Measurements from ENCODE around the gene COL4A1.

The COL4A1 gene

DNA sequence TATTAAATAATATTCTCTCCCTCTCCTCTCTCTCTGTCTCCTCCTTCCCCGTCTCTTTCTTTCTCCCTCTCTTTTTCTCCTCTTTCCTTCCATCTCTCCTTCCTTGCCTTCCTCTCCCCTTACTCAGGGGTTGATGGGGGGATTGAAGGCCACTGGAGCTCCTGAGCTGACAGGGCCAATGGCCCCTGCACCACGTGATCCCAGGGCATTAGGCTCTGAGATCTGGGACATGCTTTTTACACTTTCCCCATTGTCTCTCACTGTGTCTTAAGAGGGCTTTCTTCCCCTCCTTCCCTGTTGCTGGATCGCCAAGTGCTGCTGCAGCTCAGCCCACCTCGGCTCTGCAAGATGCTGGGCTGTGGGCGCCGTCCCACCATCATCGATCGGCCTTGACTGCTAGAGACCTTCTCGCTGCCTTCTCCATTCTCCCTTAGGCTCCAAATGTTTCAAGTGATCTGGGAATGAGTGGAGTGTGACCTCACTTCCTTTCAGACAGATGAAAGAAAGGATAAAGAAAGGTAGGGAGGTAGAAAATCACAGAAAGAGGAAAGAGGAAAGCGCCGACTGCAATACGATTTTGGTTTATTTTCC is 42.2 kb downstream of the COL4A1 start:
- Histone ChIP-seq H4K20me1 (ENCODE audit: insufficient read depth, low read length) (no peaks in the 10 kb centered on the region), H3K9ac (ENCODE audit: low read length) (no peak overlapping the region), H2AFZ (ENCODE audit: low read length) (no peak overlapping the region), H3K36me3 (ENCODE audit: insufficient read depth, low read length) (no peaks in the 10 kb centered on the region), H3K4me3 (ENCODE audit: low read depth, low read length, poor library complexity, severe bottlenecking) (no peak overlapping the region), H3K9me3 (ENCODE audit: low read length) (no peaks in the 10 kb centered on the region), H3K4me2 (ENCODE audit: low read length) (no peak overlapping the region), H3K4me1 (ENCODE audit: insufficient read depth, low read length, severe bottlenecking) (no peaks in the 10 kb centered on the region), H3K79me2 (ENCODE audit: insufficient read depth, low read length) (no peaks in the 10 kb centered on the region), H3K27ac (ENCODE audit: low read depth, low read length, poor library complexity, severe bottlenecking) (no peak overlapping the region), H3F3A (ENCODE audit: insufficient read depth, low read length) (no peaks in the 10 kb centered on the region), H3K9me2 (ENCODE audit: low read depth, low read length) (no peaks in the 10 kb centered on the region), H3K27me3 (ENCODE audit: insufficient read depth, low read length) (no peaks in the 10 kb centered on the region)
- no peak for TF ChIP-seq EZH2 (IDR thresholded peaks at IDR 0.05; ENCODE audit: borderline replicate concordance, low read length)
- TF ChIP-seq, protein P1, sequence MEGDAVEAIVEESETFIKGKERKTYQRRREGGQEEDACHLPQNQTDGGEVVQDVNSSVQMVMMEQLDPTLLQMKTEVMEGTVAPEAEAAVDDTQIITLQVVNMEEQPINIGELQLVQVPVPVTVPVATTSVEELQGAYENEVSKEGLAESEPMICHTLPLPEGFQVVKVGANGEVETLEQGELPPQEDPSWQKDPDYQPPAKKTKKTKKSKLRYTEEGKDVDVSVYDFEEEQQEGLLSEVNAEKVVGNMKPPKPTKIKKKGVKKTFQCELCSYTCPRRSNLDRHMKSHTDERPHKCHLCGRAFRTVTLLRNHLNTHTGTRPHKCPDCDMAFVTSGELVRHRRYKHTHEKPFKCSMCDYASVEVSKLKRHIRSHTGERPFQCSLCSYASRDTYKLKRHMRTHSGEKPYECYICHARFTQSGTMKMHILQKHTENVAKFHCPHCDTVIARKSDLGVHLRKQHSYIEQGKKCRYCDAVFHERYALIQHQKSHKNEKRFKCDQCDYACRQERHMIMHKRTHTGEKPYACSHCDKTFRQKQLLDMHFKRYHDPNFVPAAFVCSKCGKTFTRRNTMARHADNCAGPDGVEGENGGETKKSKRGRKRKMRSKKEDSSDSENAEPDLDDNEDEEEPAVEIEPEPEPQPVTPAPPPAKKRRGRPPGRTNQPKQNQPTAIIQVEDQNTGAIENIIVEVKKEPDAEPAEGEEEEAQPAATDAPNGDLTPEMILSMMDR (IDR thresholded peaks at IDR 0.05; ENCODE audit: low read length), result no peak

DNA sequence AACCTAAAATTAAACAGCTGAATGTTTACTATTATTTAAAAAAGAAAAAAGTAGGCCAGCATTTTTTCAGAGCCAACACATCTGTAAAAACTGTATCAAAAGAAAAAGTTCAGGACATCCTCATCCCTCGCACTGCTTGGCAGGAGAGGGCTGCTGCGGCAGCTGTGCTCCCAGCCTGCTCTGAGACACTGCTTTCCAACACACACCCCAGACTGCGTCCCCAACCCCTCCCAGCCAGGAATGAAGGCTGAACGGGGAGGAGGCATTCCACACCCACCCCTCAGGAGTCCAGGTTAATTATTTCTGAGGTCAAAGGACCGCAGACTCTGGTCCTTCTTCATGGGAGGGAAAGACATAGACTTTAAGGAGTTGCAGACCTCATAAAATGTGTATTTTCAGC is 43.1 kb downstream of the COL4A1 start:
- H3F3A ChIP-seq (ENCODE audit: insufficient read depth, low read length), result no peaks in the 10 kb centered on the region
- H3K36me3 ChIP-seq (ENCODE audit: insufficient read depth, low read length), result no peaks in the 10 kb centered on the region
- no peak overlapping the region for H3K4me3 ChIP-seq (ENCODE audit: low read depth, low read length, poor library complexity, severe bottlenecking)
- H3K79me2 ChIP-seq (ENCODE audit: insufficient read depth, low read length), result no peaks in the 10 kb centered on the region
- H3K9me3 ChIP-seq (ENCODE audit: low read length), result no peaks in the 10 kb centered on the region
- H3K27me3 ChIP-seq (ENCODE audit: insufficient read depth, low read length), result no peaks in the 10 kb centered on the region
- H3K4me1 ChIP-seq (ENCODE audit: insufficient read depth, low read length, severe bottlenecking), result no peaks in the 10 kb centered on the region
- TF ChIP-seq, protein P1 (IDR thresholded peaks at IDR 0.05; ENCODE audit: low read length), result no peak
- TF ChIP-seq EZH2 (IDR thresholded peaks at IDR 0.05; ENCODE audit: borderline replicate concordance, low read length), result no peak
- no peak overlapping the region for H2AFZ ChIP-seq (ENCODE audit: low read length)
- no peak overlapping the region for H3K9ac ChIP-seq (ENCODE audit: low read length)
- H3K27ac ChIP-seq (ENCODE audit: low read depth, low read length, poor library complexity, severe bottlenecking), result no peak overlapping the region
- H4K20me1 ChIP-seq (ENCODE audit: insufficient read depth, low read length), result no peaks in the 10 kb centered on the region
- no peaks in the 10 kb centered on the region for H3K9me2 ChIP-seq (ENCODE audit: low read depth, low read length)
- no peak overlapping the region for H3K4me2 ChIP-seq (ENCODE audit: low read length)

DNA sequence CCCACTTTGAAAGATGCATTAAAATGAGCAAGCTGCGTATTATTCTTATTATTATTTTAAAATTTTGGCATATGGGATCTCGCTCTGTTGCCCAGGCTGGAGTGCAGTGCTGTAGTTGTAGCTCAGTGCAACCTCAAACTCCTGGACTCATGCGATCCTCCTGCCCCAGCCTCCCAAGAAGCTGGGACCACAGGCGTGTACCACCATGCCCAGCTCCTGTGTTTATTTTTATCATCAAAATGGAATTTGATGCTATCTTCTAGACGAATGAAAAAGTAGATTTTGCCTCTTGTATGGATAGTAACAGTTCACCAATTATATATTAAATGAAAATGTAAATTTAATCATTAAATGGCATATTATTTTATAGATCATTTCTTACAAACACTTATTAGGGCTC is 43.6 kb downstream of the COL4A1 start:
- Histone ChIP-seq H3K4me2 (ENCODE audit: low read length) (no peak overlapping the region), H2AFZ (ENCODE audit: low read length) (no peak overlapping the region), H4K20me1 (ENCODE audit: insufficient read depth, low read length) (no peaks in the 10 kb centered on the region), H3K27ac (ENCODE audit: low read depth, low read length, poor library complexity, severe bottlenecking) (no peak overlapping the region), H3F3A (ENCODE audit: insufficient read depth, low read length) (no peaks in the 10 kb centered on the region), H3K79me2 (ENCODE audit: insufficient read depth, low read length) (no peaks in the 10 kb centered on the region), H3K9ac (ENCODE audit: low read length) (no peak overlapping the region), H3K9me3 (ENCODE audit: low read length) (no peaks in the 10 kb centered on the region), H3K9me2 (ENCODE audit: low read depth, low read length) (no peaks in the 10 kb centered on the region), H3K4me3 (ENCODE audit: low read depth, low read length, poor library complexity, severe bottlenecking) (no peak overlapping the region), H3K4me1 (ENCODE audit: insufficient read depth, low read length, severe bottlenecking) (no peaks in the 10 kb centered on the region), H3K36me3 (ENCODE audit: insufficient read depth, low read length) (no peaks in the 10 kb centered on the region), H3K27me3 (ENCODE audit: insufficient read depth, low read length) (no peaks in the 10 kb centered on the region)
- TF ChIP-seq, protein P1 (IDR thresholded peaks at IDR 0.05; ENCODE audit: low read length), result no peak
- TF ChIP-seq EZH2 (IDR thresholded peaks at IDR 0.05; ENCODE audit: borderline replicate concordance, low read length), result no peak

Measured in OCI-LY1 (cell line).